Measurements from ENCODE around the gene GIGYF2. TPM values are rescaled to one million over a fixed set of nuclear protein-coding genes. Genes with fewer than 3 reads are reported as not detected.
A peak's percentile ranks its signal among the peaks of the same experiment; 100 is the strongest.

GIGYF2 gene
- total and polyA plus RNA-seq, 2 of the 13 experiments (the other 11 are each of a cell fraction or from before 2014, with no cell fraction given) = 44.9 to 73.5 TPM

- TF ChIP-seq ZBTB26 (CRISPR knock-in tag; IDR thresholded peaks at IDR 0.05; ENCODE audit: borderline replicate concordance) = no peak
- no peak for TF ChIP-seq ZNF558 (CRISPR knock-in tag; IDR thresholded peaks at IDR 0.05; ENCODE audit: borderline replicate concordance)
- no peak for TF ChIP-seq JUND (CRISPR knock-in tag; IDR thresholded peaks at IDR 0.05)
- no peak for TF ChIP-seq ZNF646 (CRISPR knock-in tag; IDR thresholded peaks at IDR 0.05)
- no peak for TF ChIP-seq ZNF256 (CRISPR knock-in tag; conservative IDR thresholded peaks at IDR 0.05)
- no peak for TF ChIP-seq ZC3H4 (CRISPR knock-in tag; IDR thresholded peaks at IDR 0.05; ENCODE audit: borderline replicate concordance)
- TF ChIP-seq ZNF567 (CRISPR knock-in tag; IDR thresholded peaks at IDR 0.05; ENCODE audit: borderline replicate concordance) = no peak
- TF ChIP-seq ETV6 (CRISPR knock-in tag; conservative IDR thresholded peaks at IDR 0.05) = no peak
- TF ChIP-seq ZNF121 (CRISPR knock-in tag; IDR thresholded peaks at IDR 0.05) = no peak
- TF ChIP-seq ZNF230 (CRISPR knock-in tag; IDR thresholded peaks at IDR 0.05) = no peak
- no peak for TF ChIP-seq ZNF709 (CRISPR knock-in tag; IDR thresholded peaks at IDR 0.05)
- no peak for TF ChIP-seq ARID5B (CRISPR knock-in tag; IDR thresholded peaks at IDR 0.05)
- no peak for TF ChIP-seq ASH2L (IDR thresholded peaks at IDR 0.05; ENCODE audit: insufficient read length, low read depth, low read length)
- no peak for TF ChIP-seq ZNF580 (CRISPR knock-in tag; IDR thresholded peaks at IDR 0.05; ENCODE audit: borderline replicate concordance, low read depth)
- TF ChIP-seq ZBTB1 (CRISPR knock-in tag; IDR thresholded peaks at IDR 0.05; ENCODE audit: borderline replicate concordance) = no peak
- TF ChIP-seq ZNF232 (CRISPR knock-in tag; IDR thresholded peaks at IDR 0.05; ENCODE audit: borderline replicate concordance) = no peak
- no peak for TF ChIP-seq HOXA5 (CRISPR knock-in tag; IDR thresholded peaks at IDR 0.05)
- TF ChIP-seq MED8 (CRISPR knock-in tag; IDR thresholded peaks at IDR 0.05; ENCODE audit: insufficient replicate concordance) = peak; percentile 17
- TF ChIP-seq ZNF777 (CRISPR knock-in tag; IDR thresholded peaks at IDR 0.05) = no peak
Measured at GRCh38 chr2:232874677-232875223, 177.6 kb downstream of the GIGYF2 start (continued).
